Neuronal stem cell (in vitro differentiated cells): Measurements from ENCODE around the gene TCFL5.

ENCODE experiments used
- DNase-seq: peaks from one replicate; pipeline ENCODE4 v3.0.0-alpha.2; 2013; ENCODE audit warnings: low spot score
- H2AFZ ChIP-seq: one replicate; pipeline ENCODE4 v1.6.1; 2013; ENCODE audit warnings: mild to moderate bottlenecking, low read length, inconsistent platforms
- H2AK5ac ChIP-seq: 2 replicates; pipeline ENCODE4 v1.6.1; 2013; ENCODE audit warnings: low read depth, mild to moderate bottlenecking, inconsistent platforms, low read length, moderate library complexity, mixed read lengths
- H2BK120ac ChIP-seq: 2 replicates; pipeline ENCODE4 v1.6.1; 2013; ENCODE audit warnings: low read depth, mild to moderate bottlenecking, inconsistent platforms, low read length, moderate library complexity, mixed read lengths
- H2BK12ac ChIP-seq: one replicate; pipeline ENCODE4 v1.6.1; 2013; ENCODE audit warnings: low read length, inconsistent platforms
- H2BK15ac ChIP-seq: 2 replicates; pipeline ENCODE4 v1.6.1; 2013; ENCODE audit warnings: mild to moderate bottlenecking, low read length, inconsistent platforms, mixed read lengths
- H2BK5ac ChIP-seq: one replicate; pipeline ENCODE4 v1.6.1; 2013; ENCODE audit warnings: inconsistent platforms, mild to moderate bottlenecking, low read length, moderate library complexity
- H3K14ac ChIP-seq: one replicate; pipeline ENCODE4 v1.6.1; 2013; ENCODE audit warnings: low read length, inconsistent platforms
- H3K18ac ChIP-seq: 2 replicates; pipeline ENCODE4 v1.6.1; 2013; ENCODE audit warnings: low read length, inconsistent platforms
- H3K23ac ChIP-seq: 2 replicates; pipeline ENCODE4 v1.6.1; 2013; ENCODE audit warnings: low read depth, mild to moderate bottlenecking, mixed read lengths, low read length, inconsistent platforms; ENCODE audit not compliant: poor library complexity
- H3K27ac ChIP-seq: replicated peaks from 3 replicates; pipeline ENCODE4 v1.5.1; 2013; ENCODE audit warnings: low read length, inconsistent platforms
- H3K27me3 ChIP-seq, 3 experiments: 2 replicates each; pipeline ENCODE4 v1.6.1; 2013; ENCODE audit warnings: low read length in 3 of 3, mild to moderate bottlenecking in 2 of 3, inconsistent platforms in 1 of 3, low read depth in 1 of 3, mixed read lengths in 1 of 3, moderate library complexity in 1 of 3; ENCODE audit not compliant: control insufficient read depth in 3 of 3, insufficient read depth in 3 of 3
- H3K36me3 ChIP-seq, 2 donors: replicated peaks in 1 of 2; 2 replicates each; pipeline ENCODE4 v1.6.1; 2013; ENCODE audit warnings: low read length in 2 of 2; ENCODE audit not compliant: control insufficient read depth in 2 of 2, insufficient read depth in 2 of 2
- H3K4ac ChIP-seq: 2 replicates; pipeline ENCODE4 v1.6.1; 2013; ENCODE audit warnings: inconsistent platforms, mild to moderate bottlenecking, low read length, moderate library complexity
- H3K4me1 ChIP-seq, 2 donors: 1 replicate in 1 of 2; 2 replicates in 1 of 2; pipeline ENCODE4 v1.6.1; 2013; ENCODE audit warnings: low read length in 2 of 2, low read depth in 1 of 2; ENCODE audit not compliant: control insufficient read depth in 2 of 2, insufficient read depth in 1 of 2
- H3K4me2 ChIP-seq: one replicate; pipeline ENCODE4 v1.6.1; 2013; ENCODE audit warnings: mild to moderate bottlenecking, low read length, inconsistent platforms; ENCODE audit not compliant: insufficient read depth, poor library complexity, severe bottlenecking
- H3K4me3 ChIP-seq, 2 donors: 2 replicates each; pipeline ENCODE4 v1.5.1; 2013; ENCODE audit warnings: low read length in 2 of 2, mild to moderate bottlenecking in 2 of 2, inconsistent platforms in 1 of 2, moderate library complexity in 1 of 2
- H3K79me1 ChIP-seq: one replicate; pipeline ENCODE4 v1.6.1; 2013; ENCODE audit warnings: low read depth, mild to moderate bottlenecking, inconsistent platforms, low read length, moderate library complexity
- H3K9ac ChIP-seq: one replicate; pipeline ENCODE4 v1.6.1; 2013; ENCODE audit warnings: mild to moderate bottlenecking, low read depth, low read length, inconsistent platforms; ENCODE audit not compliant: poor library complexity
- H3K9me3 ChIP-seq, 2 donors: replicated peaks in 1 of 2; 2 replicates each; pipeline versions ENCODE3 to v1.6.1; 2013; ENCODE audit warnings: low read length in 2 of 2, mild to moderate bottlenecking in 2 of 2, inconsistent platforms in 1 of 2, low read depth in 1 of 2, mixed read lengths in 1 of 2, moderate library complexity in 1 of 2; ENCODE audit not compliant: control insufficient read depth in 2 of 2, insufficient read depth in 1 of 2
- H4K8ac ChIP-seq: one replicate; pipeline ENCODE4 v1.6.1; 2013; ENCODE audit warnings: low read depth, mild to moderate bottlenecking, inconsistent platforms, low read length, moderate library complexity
- H4K91ac ChIP-seq: one replicate; pipeline ENCODE4 v1.6.1; 2013; ENCODE audit warnings: low read length, low read depth, mild to moderate bottlenecking, inconsistent platforms; ENCODE audit not compliant: poor library complexity
- WGBS, 2 donors: extraction: QIAGEN DNeasy Blood & Tissue Kit; methylation state at CpG; one replicate each; pipeline ENCODE4 v1.1.7; 2013; ENCODE audit warnings: missing lambda C conversion rate in 2 of 2, mixed read lengths in 1 of 2; ENCODE audit not compliant: insufficient read length in 2 of 2, insufficient replicate concordance in 1 of 2; ENCODE audit errors: extremely low coverage in 2 of 2; 5-methylcytosine and 5-hydroxymethylcytosine counted together

Gene TCFL5

GRCh38 chr20:62825333-62825985 is 36.2 kb downstream of the TCFL5 start:
- no peak for DNase-seq
- H3K9me3 ChIP-seq, result no peaks in the 10 kb centered on the region
- no CpG with 5 or more reads among the region's 22 CpGs for WGBS, 2 donors

DNA sequence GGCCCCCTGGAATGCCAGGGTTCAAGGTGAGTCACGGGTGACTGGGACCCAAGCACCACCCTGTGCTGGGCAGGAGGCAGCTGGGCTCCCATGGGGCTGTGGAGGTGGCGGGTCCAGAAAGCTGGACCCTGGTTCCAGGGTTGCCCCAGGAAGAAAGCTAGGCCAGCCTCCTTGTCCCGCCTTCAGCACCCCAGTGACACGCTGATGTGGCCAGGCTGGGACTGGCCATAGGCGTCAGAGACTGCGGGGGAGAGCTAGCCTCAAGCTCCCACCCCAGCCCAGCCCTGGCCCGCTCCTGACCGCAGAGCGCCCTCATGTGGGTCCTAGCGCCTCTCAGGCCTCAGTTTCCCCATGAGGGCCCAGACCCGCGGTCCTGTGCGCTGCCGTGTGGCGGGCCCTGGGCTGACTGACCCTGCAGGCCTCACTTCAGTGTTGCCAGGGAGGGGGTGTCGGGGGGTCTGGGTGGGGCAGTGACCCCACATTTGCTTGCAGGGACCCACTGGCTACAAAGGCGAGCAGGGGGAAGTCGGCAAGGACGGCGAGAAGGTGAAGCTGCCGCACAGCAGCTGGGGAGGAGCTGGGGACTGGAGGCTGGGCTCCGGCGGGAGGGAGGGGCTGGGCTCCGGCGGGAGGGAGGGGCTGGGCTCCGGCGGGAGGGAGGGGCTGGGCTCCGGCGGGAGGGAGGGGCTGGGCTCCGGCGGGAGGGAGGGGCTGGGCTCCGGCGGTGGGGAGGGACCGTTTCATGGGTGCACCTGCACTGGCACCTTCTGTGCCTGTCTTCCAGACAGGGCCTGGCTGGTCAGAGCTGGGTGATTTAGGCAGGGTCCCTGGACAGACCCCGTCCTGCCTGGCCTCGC is 36.9 kb downstream of the TCFL5 start:
- peak overlapping the region; percentile 25 for H3K4me2 ChIP-seq
- H3K36me3 ChIP-seq, result no peaks in the 10 kb centered on the region
- H2AFZ ChIP-seq, result peak overlapping the region; percentile 87
- no peak overlapping the region for H4K8ac ChIP-seq
- H3K27me3 ChIP-seq, result peaks cover 0 to 14% (median 0%) of the 10 kb centered on the region in 3 experiments
- H3K9ac ChIP-seq, result no peak overlapping the region
- H3K18ac ChIP-seq, result peak overlapping the region; percentile 94
- WGBS, 2 donors, result no CpG with 5 or more reads among the region's 36 CpGs
- no peak overlapping the region for H2BK5ac ChIP-seq
- H3K4me3 ChIP-seq, result no peak overlapping the region
- H2BK15ac ChIP-seq, result peak overlapping the region; percentile 99
- H3K27ac ChIP-seq, result peak overlapping the region; percentile 4
- peak overlapping the region; percentile 56 for H3K14ac ChIP-seq
- H4K91ac ChIP-seq, result no peak overlapping the region
- H3K79me1 ChIP-seq, result peaks cover 2% of the 10 kb centered on the region
- H3K23ac ChIP-seq, result peak overlapping the region; percentile 96
- H2BK120ac ChIP-seq, result peak overlapping the region; percentile 67
- peak overlapping the region; percentile 99 for H2AK5ac ChIP-seq
- no peak overlapping the region for H3K4ac ChIP-seq
- H2BK12ac ChIP-seq, result peak overlapping the region; percentile 75
- peaks cover 19 to 20% of the 10 kb centered on the region in 2 donors for H3K4me1 ChIP-seq
- H3K9me3 ChIP-seq, result no peaks in the 10 kb centered on the region
- no peak for DNase-seq

More at GRCh38 chr20:62825333-62825985, 36.2 kb downstream of the TCFL5 start:
- H2BK120ac ChIP-seq, result no peak overlapping the region
- no peak overlapping the region for H4K8ac ChIP-seq
- H3K36me3 ChIP-seq, result no peaks in the 10 kb centered on the region
- H2BK15ac ChIP-seq, result peak overlapping the region; percentile 83
- peak overlapping the region; percentile 94 for H3K18ac ChIP-seq
- H3K27ac ChIP-seq, result peak overlapping the region; percentile 4
- H3K4ac ChIP-seq, result no peak overlapping the region
- H3K14ac ChIP-seq, result no peak overlapping the region
- peak overlapping the region; percentile 59 for H2AK5ac ChIP-seq
- peak overlapping the region; percentile 30 for H2BK12ac ChIP-seq
- H4K91ac ChIP-seq, result no peak overlapping the region
- H3K4me1 ChIP-seq, result peaks cover 18 to 19% of the 10 kb centered on the region in 2 donors
- no peak overlapping the region for H3K4me3 ChIP-seq
- H3K27me3 ChIP-seq, result peaks cover 0 to 7% (median 0%) of the 10 kb centered on the region in 3 experiments
- no peak overlapping the region for H3K4me2 ChIP-seq
- peak overlapping the region; percentile 38 for H3K9ac ChIP-seq
- peak overlapping the region; percentile 49 for H2AFZ ChIP-seq
- H2BK5ac ChIP-seq, result no peak overlapping the region
- peaks cover 2% of the 10 kb centered on the region for H3K79me1 ChIP-seq
- H3K23ac ChIP-seq, result peak overlapping the region; percentile 22

- peak overlapping the region; percentile 19 for H2BK5ac ChIP-seq
- peak overlapping the region; percentile 96 for H3K23ac ChIP-seq
- peak overlapping the region; percentile 99 for H2AK5ac ChIP-seq
- H3K9me3 ChIP-seq, result no peaks in the 10 kb centered on the region
- no peaks in the 10 kb centered on the region for H3K36me3 ChIP-seq
- peak overlapping the region; percentile 67 for H2BK120ac ChIP-seq
- H3K27ac ChIP-seq, result no peak overlapping the region
- H3K9ac ChIP-seq, result no peak overlapping the region
- peaks cover 21 to 24% of the 10 kb centered on the region in 2 donors for H3K4me1 ChIP-seq
- no CpG with 5 or more reads among the region's 38 CpGs for WGBS, 2 donors
- H3K4me2 ChIP-seq, result no peak overlapping the region
- peak overlapping the region; percentile 65 for H3K18ac ChIP-seq
- H2AFZ ChIP-seq, result peak overlapping the region; percentile 56
- H2BK15ac ChIP-seq, result peak overlapping the region; percentile 99
- no peak overlapping the region for H3K4ac ChIP-seq
- no peak for DNase-seq
- no peak overlapping the region for H4K8ac ChIP-seq
- H3K79me1 ChIP-seq, result peaks cover 2% of the 10 kb centered on the region
- no peak overlapping the region for H4K91ac ChIP-seq
- H3K27me3 ChIP-seq, result peaks cover 0 to 21% (median 0%) of the 10 kb centered on the region in 3 experiments
- H2BK12ac ChIP-seq, result peak overlapping the region; percentile 75
- peak overlapping the region; percentile 56 for H3K14ac ChIP-seq
- no peak overlapping the region for H3K4me3 ChIP-seq
These were observed 37.7 kb downstream of the TCFL5 start for GRCh38 chr20:62823688-62824475.
